BLaER1 (cell line): ENCODE data around the gene ATP5MK.

Experiments used
- H3K27ac ChIP-seq: shearing (Covaris generic); formaldehyde crosslinking; 2 replicates; pipeline ENCODE4 v1.8.1; 2022
- H3K27me3 ChIP-seq: shearing (Covaris generic); formaldehyde crosslinking; 2 replicates; pipeline ENCODE4 v1.8.1; 2022
- H3K36me3 ChIP-seq: shearing (Covaris generic); formaldehyde crosslinking; 2 replicates; pipeline ENCODE4 v1.8.1; 2022
- H3K4me1 ChIP-seq: shearing (Covaris generic); formaldehyde crosslinking; 2 replicates; pipeline ENCODE4 v1.8.1; 2022
- H3K4me2 ChIP-seq: shearing (Covaris generic); formaldehyde crosslinking; 2 replicates; pipeline ENCODE4 v1.8.1; 2022
- H3K4me3 ChIP-seq: shearing (Covaris generic); formaldehyde crosslinking; 2 replicates; pipeline ENCODE4 v1.8.1; 2022
- H3K9ac ChIP-seq: shearing (Covaris generic); formaldehyde crosslinking; 2 replicates; pipeline ENCODE4 v1.8.1; 2022
- H3K9me3 ChIP-seq: shearing (Covaris generic); formaldehyde crosslinking; 2 replicates; pipeline ENCODE4 v1.8.1; 2022
- H4K20me1 ChIP-seq: shearing (Covaris generic); formaldehyde crosslinking; 2 replicates; pipeline ENCODE4 v1.8.1; 2022
- Cebpa-rat ChIP-seq: shearing (Covaris generic); IDR thresholded peaks from 2 replicates; pipeline ENCODE4 v1.8.1; 2022

ATP5MK gene

GRCh38 chr10:103396067-103396788, at the start of gene ATP5MK, which contains the start of gene PDCD11:
ATP5MK (minus strand) TSS chr10:103396475; CDS start chr10:103392457, 4,018 bp downstream.
PDCD11 (plus strand) TSS chr10:103396626; CDS start chr10:103398427, 1,801 bp downstream.
- Histone ChIP-seq H3K4me2 (peak within 1 kb of the TSS; percentile 97), H3K9ac (peak within 1 kb of the TSS; percentile 82), H4K20me1 (peaks cover 46% of the 10 kb centered on the region), H3K27me3 (no peaks in the 10 kb centered on the region), H3K27ac (peak within 1 kb of the TSS; percentile 86), H3K4me1 (peaks cover 47% of the 10 kb centered on the region), H3K36me3 (peaks cover 58% of the 10 kb centered on the region), H3K9me3 (no peaks in the 10 kb centered on the region), H3K4me3 (peak within 1 kb of the TSS; percentile 77)
- no peak for TF ChIP-seq Cebpa-rat

GRCh38 chr10:103445366-103445765, 49.1 kb upstream of the ATP5MK start:
- Histone ChIP-seq H3K36me3 (peaks cover 96% of the 10 kb centered on the region), H3K4me1 (peaks cover 35% of the 10 kb centered on the region), H3K9ac (no peak overlapping the region), H4K20me1 (peaks cover 62% of the 10 kb centered on the region), H3K9me3 (no peaks in the 10 kb centered on the region), H3K4me3 (no peak overlapping the region), H3K4me2 (no peak overlapping the region), H3K27ac (no peak overlapping the region), H3K27me3 (no peaks in the 10 kb centered on the region)
- no peak for TF ChIP-seq Cebpa-rat

- Histone ChIP-seq H3K4me3 (no peak overlapping the region), H4K20me1 (peaks cover 54% of the 10 kb centered on the region), H3K36me3 (peaks cover 100% of the 10 kb centered on the region), H3K27me3 (no peaks in the 10 kb centered on the region), H3K4me1 (peaks cover 26% of the 10 kb centered on the region), H3K9me3 (no peaks in the 10 kb centered on the region), H3K4me2 (no peak overlapping the region), H3K9ac (no peak overlapping the region), H3K27ac (no peak overlapping the region)
- TF ChIP-seq Cebpa-rat: no peak
These were observed 48.2 kb upstream of the ATP5MK start for GRCh38 chr10:103444478-103444877.

- Histone ChIP-seq H3K4me3 (no peak overlapping the region), H3K36me3 (peaks cover 100% of the 10 kb centered on the region), H3K27me3 (no peaks in the 10 kb centered on the region), H3K9ac (no peak overlapping the region), H4K20me1 (peaks cover 46% of the 10 kb centered on the region; the same call in 1 of the 2 replicates), H3K27ac (no peak overlapping the region), H3K4me2 (no peak overlapping the region), H3K9me3 (no peaks in the 10 kb centered on the region), H3K4me1 (peaks cover 18% of the 10 kb centered on the region)
- TF ChIP-seq Cebpa-rat: no peak
These were observed 47.4 kb upstream of the ATP5MK start for GRCh38 chr10:103443475-103444185.

GRCh38 chr10:103442031-103442461, 45.8 kb upstream of the ATP5MK start:
- Histone ChIP-seq H3K4me3 (no peak overlapping the region), H3K9ac (no peak overlapping the region), H3K27ac (no peak overlapping the region), H3K9me3 (no peaks in the 10 kb centered on the region), H3K27me3 (no peaks in the 10 kb centered on the region), H3K36me3 (peaks cover 100% of the 10 kb centered on the region), H3K4me2 (no peak overlapping the region), H4K20me1 (peaks cover 44% of the 10 kb centered on the region; the same call in 1 of the 2 replicates), H3K4me1 (peaks cover 2% of the 10 kb centered on the region; the same call in 1 of the 2 replicates)
- TF ChIP-seq Cebpa-rat: no peak

- Histone ChIP-seq H3K4me2 (no peak overlapping the region), H3K4me1 (peaks cover 2% of the 10 kb centered on the region)
These were observed 45.3 kb upstream of the ATP5MK start for GRCh38 chr10:103441611-103442010.

GRCh38 chr10:103441206-103441605, 44.9 kb upstream of the ATP5MK start:
- Histone ChIP-seq H3K4me2 (no peak overlapping the region), H3K27me3 (no peaks in the 10 kb centered on the region), H3K9ac (no peak overlapping the region), H4K20me1 (peaks cover 36% of the 10 kb centered on the region; the same call in 1 of the 2 replicates), H3K9me3 (no peaks in the 10 kb centered on the region), H3K27ac (no peak overlapping the region), H3K36me3 (peaks cover 100% of the 10 kb centered on the region), H3K4me3 (no peak overlapping the region), H3K4me1 (peaks cover 6% of the 10 kb centered on the region)
- no peak for TF ChIP-seq Cebpa-rat

More at GRCh38 chr10:103441611-103442010, 45.3 kb upstream of the ATP5MK start:
- Histone ChIP-seq H4K20me1 (peaks cover 40% of the 10 kb centered on the region; the same call in 1 of the 2 replicates), H3K36me3 (peaks cover 100% of the 10 kb centered on the region), H3K4me3 (no peak overlapping the region), H3K27me3 (no peaks in the 10 kb centered on the region), H3K9me3 (no peaks in the 10 kb centered on the region), H3K27ac (no peak overlapping the region), H3K9ac (no peak overlapping the region)
- no peak for TF ChIP-seq Cebpa-rat

GRCh38 chr10:103440416-103440815, 44.1 kb upstream of the ATP5MK start:
- no peak overlapping the region for H3K27ac ChIP-seq
- H3K27me3 ChIP-seq: no peaks in the 10 kb centered on the region
- H3K9ac ChIP-seq: no peak overlapping the region
- H3K36me3 ChIP-seq: peaks cover 100% of the 10 kb centered on the region
- TF ChIP-seq Cebpa-rat: no peak
- no peaks in the 10 kb centered on the region for H3K9me3 ChIP-seq
- H3K4me3 ChIP-seq: no peak overlapping the region
- H3K4me1 ChIP-seq: peaks cover 13% of the 10 kb centered on the region
- H4K20me1 ChIP-seq: peaks cover 32% of the 10 kb centered on the region; the same call in 1 of the 2 replicates
- no peak overlapping the region for H3K4me2 ChIP-seq

- Histone ChIP-seq H3K9me3 (no peaks in the 10 kb centered on the region), H3K4me2 (no peak overlapping the region), H3K4me1 (peaks cover 16% of the 10 kb centered on the region), H3K36me3 (peaks cover 98% of the 10 kb centered on the region), H3K27me3 (no peaks in the 10 kb centered on the region), H3K9ac (no peak overlapping the region), H3K27ac (no peak overlapping the region), H4K20me1 (peaks cover 28% of the 10 kb centered on the region; the same call in 1 of the 2 replicates), H3K4me3 (no peak overlapping the region)
- TF ChIP-seq Cebpa-rat: no peak
These were observed 43.5 kb upstream of the ATP5MK start for GRCh38 chr10:103439776-103440175.

GRCh38 chr10:103433858-103434257, 37.6 kb upstream of the ATP5MK start:
- Histone ChIP-seq H3K4me2 (no peak overlapping the region), H3K36me3 (peaks cover 88% of the 10 kb centered on the region), H3K4me1 (peaks cover 43% of the 10 kb centered on the region), H3K9me3 (no peaks in the 10 kb centered on the region), H3K4me3 (no peak overlapping the region), H3K27ac (no peak overlapping the region), H3K9ac (no peak overlapping the region), H3K27me3 (no peaks in the 10 kb centered on the region), H4K20me1 (peaks cover 13% of the 10 kb centered on the region; the same call in 1 of the 2 replicates)
- no peak for TF ChIP-seq Cebpa-rat
